WI38 (cell line): ENCODE data around the gene ADAT2.

Source experiments
- H3K4me3 ChIP-seq: 2 replicates; pipeline ENCODE4 v1.5.1; 2011; ENCODE audit warnings: low read depth, mild to moderate bottlenecking, control low read depth, low read length
- TF ChIP-seq, protein P1 (sequence below): IDR thresholded peaks from 2 replicates; pipeline ENCODE4 v1.5.1; 2012; ENCODE audit warnings: low read depth, mild to moderate bottlenecking, control low read depth, low read length

Gene ADAT2

DNA sequence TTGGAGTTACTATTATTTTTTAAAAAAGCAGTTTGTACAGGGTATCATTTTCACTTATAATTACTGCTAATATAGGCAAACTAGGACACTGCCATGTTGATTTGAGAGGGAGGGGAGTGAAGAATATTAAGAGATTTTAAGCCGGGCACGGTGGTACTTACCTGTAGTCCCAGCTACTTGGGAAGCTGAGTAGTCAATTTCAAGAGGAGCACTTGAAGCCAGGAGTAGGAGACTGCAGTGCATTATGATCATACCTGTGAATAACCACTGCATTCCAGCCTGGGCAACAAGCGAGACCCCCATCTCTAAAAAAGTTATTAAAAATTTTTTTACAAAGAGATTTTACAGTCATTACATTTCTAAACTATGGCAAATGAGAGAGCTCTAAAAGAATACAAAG lies 35.7 kb downstream of the ADAT2 start:
- TF ChIP-seq, protein P1, sequence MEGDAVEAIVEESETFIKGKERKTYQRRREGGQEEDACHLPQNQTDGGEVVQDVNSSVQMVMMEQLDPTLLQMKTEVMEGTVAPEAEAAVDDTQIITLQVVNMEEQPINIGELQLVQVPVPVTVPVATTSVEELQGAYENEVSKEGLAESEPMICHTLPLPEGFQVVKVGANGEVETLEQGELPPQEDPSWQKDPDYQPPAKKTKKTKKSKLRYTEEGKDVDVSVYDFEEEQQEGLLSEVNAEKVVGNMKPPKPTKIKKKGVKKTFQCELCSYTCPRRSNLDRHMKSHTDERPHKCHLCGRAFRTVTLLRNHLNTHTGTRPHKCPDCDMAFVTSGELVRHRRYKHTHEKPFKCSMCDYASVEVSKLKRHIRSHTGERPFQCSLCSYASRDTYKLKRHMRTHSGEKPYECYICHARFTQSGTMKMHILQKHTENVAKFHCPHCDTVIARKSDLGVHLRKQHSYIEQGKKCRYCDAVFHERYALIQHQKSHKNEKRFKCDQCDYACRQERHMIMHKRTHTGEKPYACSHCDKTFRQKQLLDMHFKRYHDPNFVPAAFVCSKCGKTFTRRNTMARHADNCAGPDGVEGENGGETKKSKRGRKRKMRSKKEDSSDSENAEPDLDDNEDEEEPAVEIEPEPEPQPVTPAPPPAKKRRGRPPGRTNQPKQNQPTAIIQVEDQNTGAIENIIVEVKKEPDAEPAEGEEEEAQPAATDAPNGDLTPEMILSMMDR = no peak
- H3K4me3 ChIP-seq = no peak overlapping the region

- TF ChIP-seq, protein P1 = no peak
- H3K4me3 ChIP-seq = no peak overlapping the region
Measured at GRCh38 chr6:143410859-143411270, 39.6 kb downstream of the ADAT2 start.

- TF ChIP-seq, protein P1 = no peak
- no peak overlapping the region for H3K4me3 ChIP-seq
Measured at GRCh38 chr6:143408787-143409162, 41.7 kb downstream of the ADAT2 start.

DNA sequence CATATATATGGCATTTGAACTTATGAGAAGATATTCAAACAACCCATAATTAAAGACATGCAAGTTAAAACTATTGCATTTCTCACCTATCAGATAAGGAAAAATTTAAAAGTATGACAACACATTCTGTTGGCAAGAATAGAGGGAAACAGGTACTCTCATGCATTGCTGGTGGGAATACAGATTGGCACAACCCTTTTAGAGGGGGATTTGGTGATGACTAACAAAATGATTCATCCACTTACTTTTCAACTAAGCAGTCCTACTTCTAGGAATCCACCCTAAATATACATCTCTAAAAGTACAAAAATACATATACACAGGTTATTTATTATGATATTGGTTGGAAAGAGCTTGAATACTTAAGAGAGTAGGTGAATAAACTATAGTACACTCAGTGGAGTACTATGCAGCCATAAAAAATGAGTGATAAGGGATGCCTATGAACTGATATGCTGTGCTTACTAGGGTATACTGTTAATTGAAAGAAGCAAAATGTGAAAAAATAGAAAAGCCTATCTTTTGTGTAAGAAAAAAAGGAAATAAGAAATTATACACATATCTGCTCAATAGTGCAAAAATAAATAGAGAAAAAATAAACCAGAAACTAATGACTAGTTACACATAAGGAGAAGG lies 42.2 kb downstream of the ADAT2 start:
- H3K4me3 ChIP-seq = no peak overlapping the region
- TF ChIP-seq, protein P1 = no peak

- TF ChIP-seq, protein P1 = no peak
- no peak overlapping the region for H3K4me3 ChIP-seq
Measured at GRCh38 chr6:143406673-143407072, 43.8 kb downstream of the ADAT2 start.

DNA sequence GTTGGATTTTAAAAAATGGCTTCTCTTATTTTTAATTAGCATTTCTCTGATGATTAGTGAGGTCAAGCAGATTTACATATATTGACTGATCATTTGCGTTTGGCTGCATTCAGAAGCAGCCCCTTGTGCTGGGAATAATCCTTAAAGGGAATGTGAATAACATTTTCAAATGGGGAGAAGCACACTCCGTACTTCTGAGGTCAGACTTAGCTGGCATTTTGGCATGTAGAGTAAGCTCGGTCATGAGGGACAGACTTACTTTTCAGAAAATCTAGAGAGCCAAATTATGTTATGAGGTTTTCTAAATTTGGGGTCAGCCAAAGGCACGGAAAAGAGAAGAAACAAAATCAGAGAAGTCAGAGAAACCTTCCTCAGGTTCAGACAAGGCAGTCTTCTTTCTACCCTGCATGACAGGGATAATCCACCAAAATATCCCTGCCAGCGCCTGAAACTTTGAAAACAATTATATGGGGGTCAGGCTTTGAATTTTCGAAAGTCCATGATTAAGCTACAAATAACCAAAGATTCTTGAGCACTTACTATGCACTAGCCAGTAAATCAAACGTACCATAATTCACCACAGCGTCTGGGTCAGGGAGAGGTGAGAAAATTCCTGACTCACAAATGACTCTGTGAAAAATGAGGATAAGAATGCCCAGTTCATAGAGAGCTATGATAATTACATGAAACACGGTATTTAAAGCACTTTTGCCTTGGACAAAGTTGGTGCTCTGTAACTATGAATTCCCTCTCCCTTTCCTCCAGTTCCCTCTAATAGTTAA lies 44.9 kb downstream of the ADAT2 start:
- TF ChIP-seq, protein P1 = no peak
- no peak overlapping the region for H3K4me3 ChIP-seq

GRCh38 chr6:143402721-143403336 lies 47.7 kb downstream of the ADAT2 start:
- no peak overlapping the region for H3K4me3 ChIP-seq
- TF ChIP-seq, protein P1 = no peak
